GM12891 (cell line): ENCODE results near the gene DFFB.

Experiments used
- POLR2A ChIP-seq: IDR thresholded peaks from 2 replicates; pipeline ENCODE4 v1.6.1; 2011; ENCODE audit warnings: low read depth, low read length, control low read depth
- POLR2AphosphoS5 ChIP-seq: IDR thresholded peaks from 2 replicates; pipeline ENCODE4 v1.6.1; 2011; ENCODE audit warnings: low read depth, low read length, control low read depth
- TAF1 ChIP-seq: IDR thresholded peaks from 2 replicates; pipeline ENCODE4 v1.6.1; 2011; ENCODE audit warnings: low read depth, low read length, control low read depth

GRCh38 chr1:3924186-3924824 lies 67.0 kb downstream of the DFFB start:
- TF ChIP-seq POLR2A (no peak), POLR2AphosphoS5 (no peak), TAF1 (no peak)
